ENCODE results near the gene FABP1.

FABP1 gene

GRCh38 chr2:88113069-88113468 lies 14.8 kb downstream of the FABP1 start:
- no peak for DNase-seq

- no peak for DNase-seq
Measured at GRCh38 chr2:88110830-88111229, 17.0 kb downstream of the FABP1 start.

GRCh38 chr2:88108796-88109195 lies 19.1 kb downstream of the FABP1 start:
- DNase-seq: no peak

- no peak for DNase-seq
Measured at GRCh38 chr2:88100489-88100858, 27.4 kb downstream of the FABP1 start.

- no peak for DNase-seq
Measured at GRCh38 chr2:88099798-88100488, 27.9 kb downstream of the FABP1 start.

GRCh38 chr2:88098558-88098900 lies 29.3 kb downstream of the FABP1 start:
- DNase-seq: no peak

- DNase-seq: no peak
Measured at GRCh38 chr2:88097891-88098557, 29.8 kb downstream of the FABP1 start.

- no peak for DNase-seq
Measured at GRCh38 chr2:88097192-88097591, 30.7 kb downstream of the FABP1 start.

- no peak for DNase-seq
Measured at GRCh38 chr2:88096708-88097107, 31.2 kb downstream of the FABP1 start.

- no peak for DNase-seq
Measured at GRCh38 chr2:88095022-88095421, 32.8 kb downstream of the FABP1 start.

GRCh38 chr2:88092773-88093172 lies 35.1 kb downstream of the FABP1 start:
- no peak for DNase-seq

GRCh38 chr2:88091943-88092342 lies 35.9 kb downstream of the FABP1 start:
- DNase-seq: no peak

GRCh38 chr2:88090446-88091283 lies 37.2 kb downstream of the FABP1 start:
- DNase-seq: peak; percentile 21

GRCh38 chr2:88088999-88089398 lies 38.9 kb downstream of the FABP1 start:
- no peak for DNase-seq

- no peak for DNase-seq
Measured at GRCh38 chr2:88087763-88088162, 40.1 kb downstream of the FABP1 start.

GRCh38 chr2:88087073-88087472 lies 40.8 kb downstream of the FABP1 start:
- no peak for DNase-seq

GRCh38 chr2:88086401-88086800 lies 41.5 kb downstream of the FABP1 start:
- no peak for DNase-seq

- no peak for DNase-seq
Measured at GRCh38 chr2:88085602-88086001, 42.3 kb downstream of the FABP1 start.

GRCh38 chr2:88085099-88085498 lies 42.8 kb downstream of the FABP1 start:
- DNase-seq: no peak

GRCh38 chr2:88082781-88083180 lies 45.1 kb downstream of the FABP1 start:
- no peak for DNase-seq

GRCh38 chr2:88081924-88082608 lies 45.8 kb downstream of the FABP1 start:
- DNase-seq: no peak

- DNase-seq: no peak
Measured at GRCh38 chr2:88080545-88080944, 47.3 kb downstream of the FABP1 start.

GRCh38 chr2:88078643-88079172 lies 49.2 kb downstream of the FABP1 start:
- no peak for DNase-seq

Data from activated CD4-positive, alpha-beta T cell treated with anti-CD3 and anti-CD28 coated beads for 1 hour (primary cell).